Amygdala (tissue), 56 donors: ENCODE results near the gene ABL2.

Experiments
- DNase-seq, 56 donors: peaks; one replicate each; lab custom pipeline; 2025; lab: John Stamatoyannopoulos, UW

Gene ABL2

DNA sequence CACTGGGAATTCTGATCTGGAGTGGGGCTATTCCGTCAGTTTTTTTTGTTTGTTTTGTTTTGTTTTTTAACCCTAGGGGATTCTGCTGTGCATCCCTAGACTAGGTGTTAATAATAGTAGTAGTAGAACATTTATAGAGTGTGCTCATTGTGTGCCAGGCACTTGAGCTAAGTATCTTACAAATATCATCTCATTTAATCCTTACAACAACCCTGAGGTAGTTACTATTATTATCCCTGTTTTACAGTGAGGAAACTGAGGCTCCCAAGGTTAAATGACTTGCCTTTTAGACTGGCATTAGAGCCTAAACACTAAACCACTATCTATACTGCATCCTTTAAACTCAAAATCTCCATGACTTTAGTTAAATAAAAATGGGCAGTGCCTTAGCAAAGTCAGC is 125.5 kb downstream of the ABL2 start:
- DNase-seq: no peak

DNA sequence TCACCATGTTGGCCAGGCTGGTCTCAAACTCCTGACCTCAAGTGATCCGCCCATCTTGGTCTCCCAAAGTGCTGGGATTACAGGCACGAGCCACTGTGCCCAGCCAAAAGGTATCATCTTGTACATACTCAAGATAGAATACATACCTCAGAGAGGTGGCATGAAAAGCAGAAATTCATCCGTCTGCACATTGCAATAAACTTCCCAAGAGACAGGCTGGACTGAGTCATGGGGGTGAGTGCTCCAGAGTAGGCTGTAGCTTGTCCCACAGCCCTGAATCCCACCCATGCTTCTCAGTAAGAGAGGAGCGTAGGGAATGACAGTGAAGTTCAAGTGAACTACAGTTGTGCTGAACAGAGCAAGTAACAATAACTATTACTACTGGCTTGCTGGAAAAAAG is 127.9 kb downstream of the ABL2 start:
- no peak for DNase-seq

DNA sequence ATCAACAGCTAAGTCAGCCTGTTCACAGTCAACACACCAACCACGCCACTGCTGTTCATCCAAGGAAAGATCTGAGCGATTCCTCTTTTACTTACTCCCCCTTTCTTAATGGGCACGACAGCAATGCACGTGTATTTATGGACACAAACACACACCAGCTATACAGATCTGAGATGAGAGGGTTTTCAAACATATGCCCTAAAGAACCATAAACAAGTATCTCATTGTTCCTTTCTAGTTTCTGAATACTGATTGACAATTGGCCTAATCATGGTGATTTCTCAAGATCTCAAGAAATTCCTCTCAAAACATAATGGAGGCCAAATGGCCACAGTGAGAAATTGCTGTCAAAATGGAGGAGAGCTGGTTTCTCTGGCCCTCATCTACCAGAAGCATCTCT is 129.6 kb downstream of the ABL2 start:
- DNase-seq: no peak

DNA sequence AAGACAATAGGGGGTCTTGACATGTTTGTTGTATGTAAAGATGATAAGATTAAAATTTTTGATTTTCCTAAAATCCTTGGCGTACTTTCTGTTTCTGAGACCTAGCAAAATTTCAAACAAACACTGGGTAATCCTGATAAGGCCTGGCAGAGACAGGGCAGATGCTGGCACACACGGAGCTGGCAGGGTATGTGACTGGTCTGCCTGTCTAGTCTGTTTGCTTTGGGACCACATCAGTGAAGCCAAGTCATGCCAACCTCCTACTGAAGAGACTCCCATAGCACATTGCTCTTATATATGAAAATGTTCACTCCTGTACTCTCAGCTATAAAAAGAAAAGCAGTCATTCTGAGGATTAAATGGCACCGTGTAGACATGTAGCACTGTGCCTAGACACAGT is 133.6 kb downstream of the ABL2 start:
- no peak for DNase-seq

DNA sequence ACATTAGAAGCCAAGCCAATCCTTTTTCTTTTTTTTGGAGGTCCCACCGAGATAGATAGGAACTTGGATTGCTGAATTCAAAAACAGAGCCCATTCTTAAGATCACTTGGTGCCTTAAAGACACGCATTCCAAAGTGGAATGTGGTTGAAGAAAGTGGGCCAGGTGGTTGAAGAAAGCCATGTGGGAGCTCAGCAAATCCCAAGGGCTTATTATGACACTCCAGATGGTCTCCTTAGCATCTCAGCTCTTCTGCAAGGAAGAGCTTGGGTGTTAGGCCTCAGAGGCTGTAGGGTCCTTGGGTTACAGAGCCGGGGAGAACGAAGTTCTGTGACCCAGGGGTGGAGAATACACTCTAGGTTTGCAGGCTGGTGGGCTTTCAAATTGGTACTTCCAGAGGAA is 134.1 kb downstream of the ABL2 start:
- DNase-seq: no peak

DNA sequence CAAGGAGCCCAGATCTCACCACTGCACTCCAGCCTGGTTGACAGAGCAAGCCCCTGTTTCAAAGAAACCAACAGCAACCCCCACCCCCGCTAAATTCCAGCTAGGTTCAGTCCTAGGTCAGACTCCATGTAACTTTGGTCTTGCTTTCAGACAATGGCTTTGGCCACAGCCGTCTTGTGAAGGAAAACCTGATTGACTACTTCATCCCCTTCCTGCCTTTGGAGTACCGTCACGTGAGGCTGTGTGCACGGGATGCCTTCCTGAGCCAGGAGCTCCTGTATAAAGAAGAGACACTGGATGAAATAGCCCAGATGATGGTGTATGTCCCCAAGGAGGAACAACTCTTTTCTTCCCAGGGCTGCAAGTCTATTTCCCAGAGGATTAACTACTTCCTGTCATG is 134.7 kb downstream of the ABL2 start:
- DNase-seq: no peak

DNA sequence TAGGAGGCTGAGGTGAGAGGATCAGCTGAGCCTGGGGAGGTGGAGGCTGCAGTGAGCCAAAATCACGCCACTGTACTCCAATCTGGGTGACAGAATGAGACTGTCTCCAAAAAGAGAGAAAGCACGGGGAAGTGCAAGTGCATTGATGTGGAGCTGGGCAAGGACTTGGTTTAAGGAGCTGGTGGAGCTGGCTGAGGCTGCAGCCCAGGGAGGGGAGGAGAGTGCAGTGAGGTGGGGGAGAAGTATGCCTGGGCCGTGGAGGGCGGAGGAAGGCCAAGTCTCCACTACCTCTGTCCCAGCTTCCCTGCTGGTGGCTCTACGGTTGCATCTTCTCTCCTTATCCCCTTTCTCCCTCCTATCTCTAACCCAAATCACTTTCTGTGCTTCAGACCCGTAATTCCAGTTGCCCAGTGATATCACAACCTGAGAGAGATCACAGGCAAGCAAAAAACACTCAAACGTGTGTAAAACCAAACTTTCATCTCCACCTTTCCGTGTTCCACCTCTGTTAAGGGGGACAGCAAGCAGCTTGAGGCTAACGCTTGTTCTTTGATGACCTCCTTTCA is 136.5 kb downstream of the ABL2 start:
- DNase-seq: no peak

DNA sequence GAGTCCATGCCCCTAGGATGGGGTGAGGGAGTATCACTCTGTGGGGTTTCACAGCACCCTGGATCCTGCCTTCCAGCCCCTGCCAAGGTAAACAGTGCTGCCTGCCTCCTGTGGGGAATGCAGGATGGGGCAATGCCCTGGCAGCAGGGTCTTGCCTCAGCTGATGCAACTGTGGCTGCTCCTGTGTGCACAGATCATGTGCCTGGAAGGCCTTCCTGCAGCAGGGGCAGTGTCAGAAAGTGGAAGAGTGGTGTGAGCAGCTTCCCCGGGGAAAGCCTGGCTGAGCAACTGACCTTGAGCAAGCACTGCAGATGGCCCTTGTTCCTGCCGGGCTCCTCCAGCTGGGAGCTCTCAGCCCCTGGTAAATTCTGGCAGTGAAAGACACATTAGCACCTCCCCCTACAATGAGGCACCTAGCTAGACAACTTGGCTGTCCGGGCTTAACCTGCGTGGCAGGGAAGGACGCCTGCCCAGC is 137.7 kb downstream of the ABL2 start:
- DNase-seq: no peak

DNA sequence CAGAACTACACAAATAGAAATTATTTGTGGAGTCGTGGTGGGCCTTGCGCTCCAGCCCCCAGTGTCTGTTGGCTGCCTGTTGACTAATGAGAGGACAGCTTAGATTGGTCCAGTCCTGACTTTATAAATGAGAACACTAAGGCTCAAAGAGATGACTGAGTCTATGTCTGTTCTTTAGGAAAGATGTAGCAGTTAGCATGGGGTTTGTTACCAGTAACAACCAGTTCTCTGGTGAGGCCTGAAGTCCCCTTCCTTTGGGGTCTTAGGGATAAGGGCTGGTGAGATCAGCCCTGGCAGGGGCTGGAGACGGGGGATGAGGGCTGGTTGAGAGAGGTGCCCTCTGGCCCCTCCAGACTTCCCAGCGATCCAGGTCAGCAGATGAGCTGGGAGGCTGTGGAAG is 138.6 kb downstream of the ABL2 start:
- no peak for DNase-seq

DNA sequence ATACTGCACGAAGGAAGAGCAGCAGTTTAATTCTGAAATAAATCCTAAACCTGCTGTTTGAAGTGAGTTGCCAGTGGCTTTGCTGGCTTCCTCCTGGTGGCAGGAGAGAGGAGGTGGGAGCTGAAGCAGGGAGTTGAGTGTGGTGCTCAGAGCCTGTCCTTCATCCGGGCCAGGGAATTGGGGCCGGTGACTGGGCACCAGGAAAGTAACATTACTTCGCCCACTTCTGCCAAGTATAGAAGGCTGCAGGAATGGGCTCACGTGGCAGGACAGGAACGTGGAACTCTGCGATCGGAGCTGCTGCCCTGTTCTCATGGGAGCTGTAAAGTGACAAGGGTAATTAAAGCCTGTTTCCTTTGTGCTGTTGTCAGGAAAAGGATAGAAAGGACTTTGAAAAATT is 139.0 kb downstream of the ABL2 start:
- no peak for DNase-seq

DNA sequence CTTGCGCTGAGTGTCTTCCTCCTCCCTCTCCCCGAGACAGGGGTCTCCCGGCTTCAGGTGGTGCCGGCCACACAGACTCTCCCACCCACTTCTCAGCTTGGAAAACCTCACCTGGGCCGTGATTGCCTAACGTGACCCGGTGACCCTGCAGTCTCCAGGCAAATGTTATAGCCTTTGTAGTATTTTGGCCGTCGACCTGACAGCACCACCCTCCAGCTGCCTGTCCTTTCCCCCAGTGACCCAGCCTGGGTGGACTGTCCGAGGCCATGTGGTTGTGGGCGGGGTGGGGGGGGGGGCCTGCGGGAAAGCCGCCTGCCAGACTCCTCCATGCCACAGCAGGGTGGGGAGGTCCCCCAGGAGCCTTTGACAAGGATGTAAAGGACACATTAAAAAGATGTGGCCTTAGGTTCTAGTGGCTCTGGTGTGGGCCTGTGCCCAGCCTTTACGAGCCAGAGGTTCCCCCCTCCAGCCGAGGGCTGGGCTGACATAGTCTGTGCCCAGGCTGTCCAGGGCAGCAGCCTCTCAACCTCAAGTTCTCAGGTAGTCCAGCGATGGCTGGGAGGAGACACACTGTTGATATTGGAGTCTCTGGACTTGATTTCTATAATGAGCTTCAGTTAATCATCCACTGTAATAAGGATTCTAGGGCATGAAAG is 139.5 kb downstream of the ABL2 start:
- no peak for DNase-seq

DNA sequence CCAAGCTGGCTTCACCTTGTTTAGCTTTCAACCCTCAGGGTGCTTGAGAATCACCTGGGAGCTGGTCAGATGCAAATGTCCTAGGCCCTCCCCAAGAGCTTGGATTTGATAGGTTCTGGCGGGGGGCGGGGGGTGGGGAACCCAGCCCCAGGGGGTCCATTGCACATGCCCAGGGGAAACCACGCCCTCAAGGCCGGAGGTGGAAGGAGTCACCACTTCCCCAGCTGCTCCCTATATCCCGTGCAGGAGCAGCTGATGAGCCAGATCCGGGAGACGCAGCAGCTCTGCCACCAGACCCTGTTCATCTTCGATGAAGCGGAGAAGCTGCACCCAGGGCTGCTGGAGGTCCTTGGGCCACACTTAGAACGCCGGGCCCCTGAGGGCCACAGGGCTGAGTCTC is 141.8 kb downstream of the ABL2 start:
- no peak for DNase-seq

DNA sequence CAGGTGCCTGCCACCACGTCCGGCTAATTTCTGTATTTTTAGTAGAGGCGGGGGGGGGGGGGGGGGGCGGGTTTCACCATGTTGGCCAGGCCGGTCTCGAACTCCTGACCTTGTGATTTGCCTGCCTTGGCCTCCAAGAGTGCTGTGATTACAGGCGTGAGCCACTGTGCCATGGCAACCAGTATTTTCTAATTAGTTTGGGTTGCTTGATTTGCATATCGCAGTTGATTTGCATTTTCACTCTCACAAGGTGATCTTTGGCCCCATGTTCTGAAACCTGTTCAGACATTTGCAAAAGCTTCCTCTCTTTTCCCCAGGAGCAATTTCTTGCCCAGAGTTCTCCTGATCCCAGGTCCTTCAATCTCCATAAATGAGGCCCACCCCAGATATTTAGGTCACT is 145.9 kb downstream of the ABL2 start:
- DNase-seq: no peak

DNA sequence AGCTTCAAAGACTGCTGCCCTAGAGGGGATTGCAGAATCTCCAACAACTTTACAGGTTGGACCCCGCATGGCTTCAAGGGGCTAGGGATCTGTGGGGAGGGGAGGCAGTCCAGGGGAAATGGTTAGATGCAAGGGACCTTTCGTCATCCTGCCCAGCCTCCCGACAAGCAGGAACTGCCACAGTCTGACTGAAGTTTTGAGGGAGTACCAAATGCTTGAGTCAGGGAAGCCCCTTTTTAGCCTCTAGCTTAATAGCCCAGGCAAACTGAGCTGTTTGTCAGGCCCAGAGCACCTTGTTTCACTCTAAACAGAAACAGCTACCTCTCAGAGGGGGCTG is 146.5 kb downstream of the ABL2 start:
- DNase-seq: no peak

DNA sequence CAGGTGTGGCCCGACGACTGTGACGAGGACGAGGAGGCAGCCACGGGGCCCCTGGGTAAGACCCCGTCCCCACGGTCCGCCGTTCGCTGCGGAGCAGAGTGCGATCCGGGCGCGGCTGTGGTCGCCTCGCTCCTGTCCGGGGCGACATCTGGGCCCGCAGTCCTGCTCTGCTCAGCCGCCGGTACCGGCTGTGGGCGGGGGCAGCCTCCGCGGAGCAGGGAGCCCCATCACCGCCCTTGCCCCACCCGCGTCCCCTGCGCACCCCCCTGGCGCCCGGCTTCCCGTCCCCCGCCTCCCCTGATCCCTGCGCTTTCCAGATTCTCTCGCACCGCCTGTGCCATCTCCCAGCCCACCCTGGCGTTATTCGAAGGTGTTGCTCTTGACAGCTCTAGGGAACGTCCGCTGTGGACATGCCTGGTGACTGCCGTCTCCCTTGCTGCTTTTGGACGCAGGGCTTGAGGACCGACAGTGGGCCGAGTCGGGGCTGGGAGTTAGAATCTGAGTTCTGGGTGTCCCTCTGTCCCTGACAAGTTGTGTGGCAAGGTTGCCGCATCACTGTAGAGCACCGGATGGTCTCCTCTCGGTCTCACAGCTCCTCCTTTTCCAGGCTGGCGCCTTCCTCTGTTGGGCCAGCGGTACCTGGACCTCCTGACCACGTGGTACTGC is 147.0 kb downstream of the ABL2 start:
- peak in 12 of 56 donors; percentile 11 to 56 (median 39) for DNase-seq

DNA sequence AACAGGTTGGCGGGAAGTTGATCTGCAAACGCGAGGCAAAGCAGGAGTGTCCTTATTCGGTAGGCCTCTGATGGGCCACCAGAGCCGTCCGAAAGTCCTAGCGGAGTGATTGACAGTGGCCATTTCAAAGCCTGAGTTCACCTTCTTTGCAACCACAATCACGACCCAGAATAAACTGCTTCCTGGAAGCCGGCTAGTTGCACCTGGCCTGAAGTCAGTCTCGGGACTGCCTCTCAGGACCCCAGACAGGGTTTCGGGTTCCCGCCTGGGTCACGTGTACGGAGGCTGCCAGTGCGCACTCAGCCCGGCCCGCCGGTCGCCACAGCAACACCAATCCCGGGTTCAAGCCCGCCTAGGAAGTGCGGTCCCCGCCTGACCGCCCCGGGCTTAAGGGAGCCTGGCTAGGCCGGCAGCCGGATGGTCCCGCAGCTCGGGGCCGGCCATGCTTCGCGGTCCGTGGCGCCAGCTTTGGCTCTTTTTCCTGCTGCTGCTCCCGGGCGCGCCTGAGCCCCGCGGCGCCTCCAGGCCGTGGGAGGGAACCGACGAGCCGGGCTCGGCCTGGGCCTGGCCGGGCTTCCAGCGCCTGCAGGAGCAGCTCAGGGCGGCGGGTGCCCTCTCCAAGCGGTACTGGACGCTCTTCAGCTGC is 147.7 kb downstream of the ABL2 start, which contains the start of gene TOR3A:
Gene TOR3A (plus strand): TSS at position 384 of the 646 bp plus-strand sequence. CDS start 59 bp downstream, at position 443.
- DNase-seq: peak; percentile 50 to 93 (median 84)

DNA sequence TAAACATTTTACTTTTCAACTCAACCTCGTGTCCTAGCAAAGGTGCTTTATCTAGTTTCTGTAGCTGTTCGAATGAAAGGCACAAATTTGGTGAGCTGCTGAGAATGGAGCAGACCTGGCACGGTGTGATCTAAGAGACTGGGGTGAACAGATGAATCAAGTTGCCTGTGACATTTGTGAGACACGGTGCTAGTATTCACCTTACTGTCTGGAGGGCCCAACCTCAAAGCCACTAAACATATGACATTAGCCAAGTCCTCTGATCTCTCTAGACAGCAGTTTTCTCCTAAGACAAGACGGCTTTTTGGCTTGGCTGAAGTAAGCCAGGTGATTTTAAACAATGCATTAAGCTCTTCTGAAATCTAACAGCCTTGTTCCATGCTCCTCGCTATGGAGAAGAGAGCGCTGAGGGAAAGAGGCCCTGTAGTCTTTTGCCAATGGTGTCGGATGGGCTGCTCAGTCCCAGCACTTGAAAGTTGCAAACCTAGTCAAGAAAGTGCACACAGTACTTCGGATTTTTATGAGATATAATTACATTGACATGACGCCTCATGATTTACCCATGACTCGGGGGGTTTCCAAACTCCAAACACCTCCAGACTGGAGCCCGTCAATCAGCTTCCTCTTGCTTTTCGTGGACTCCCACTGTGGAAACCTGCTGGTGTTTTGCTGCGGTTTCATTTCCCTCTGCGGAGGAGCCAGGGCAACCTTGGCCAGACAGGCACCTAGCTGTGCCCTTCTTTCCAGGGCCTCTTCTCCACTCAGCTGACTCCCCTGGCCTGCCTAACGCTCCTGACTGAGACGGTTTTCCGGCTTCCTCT is 148.4 kb downstream of the ABL2 start:
- DNase-seq: peak in 1 of 56 donors; percentile 59

DNA sequence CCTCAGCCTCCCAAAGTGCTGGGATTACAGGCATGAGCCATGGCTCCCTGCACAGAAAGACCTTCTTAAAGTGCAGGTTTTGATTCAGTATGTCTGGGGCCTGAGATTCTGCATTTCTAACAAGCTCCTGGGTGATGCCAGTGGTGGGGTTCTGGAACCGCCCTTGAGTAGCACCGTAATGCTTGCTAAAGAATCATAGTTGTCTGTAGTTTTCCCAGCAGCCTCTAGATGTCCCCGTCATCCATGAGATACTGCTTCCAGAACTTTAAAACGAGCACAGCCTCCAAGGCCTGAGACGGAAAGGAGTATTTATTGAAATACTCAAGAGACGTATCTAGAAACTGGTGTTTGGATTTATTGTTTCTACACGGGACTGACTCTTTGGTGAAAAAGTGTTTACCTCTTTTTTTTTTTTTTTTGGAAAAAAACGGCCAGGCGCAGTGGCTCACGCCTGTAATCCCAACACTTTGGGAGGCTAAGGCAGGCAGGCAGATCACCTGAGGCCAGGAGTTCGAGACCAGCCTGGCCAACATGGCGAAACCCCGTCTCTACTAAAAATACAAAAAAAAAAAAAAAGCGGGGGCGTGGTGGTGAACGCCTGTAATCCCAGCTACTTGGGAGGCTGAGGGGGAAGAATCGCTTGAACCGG is 150.2 kb downstream of the ABL2 start:
- DNase-seq: peak in 24 of 56 donors; percentile 7 to 75 (median 28)

DNA sequence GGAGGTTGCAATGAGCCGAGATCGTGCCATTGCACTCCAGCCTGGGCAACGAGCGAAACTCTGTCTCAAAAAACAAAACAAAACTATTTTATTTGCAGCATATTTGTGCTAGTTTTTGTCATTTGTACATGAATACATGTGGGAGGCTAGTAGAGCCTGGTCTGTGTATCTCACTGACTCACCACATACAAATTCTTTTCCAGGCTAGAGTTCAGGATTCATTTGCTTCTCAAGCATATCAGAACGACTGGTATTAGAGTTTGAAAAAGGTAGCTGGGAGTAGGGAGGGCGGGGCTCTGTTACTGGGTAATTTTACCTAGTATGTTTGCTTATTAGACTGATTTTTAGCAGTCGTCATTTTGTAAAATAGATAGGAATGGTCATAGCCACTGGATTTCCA is 152.1 kb downstream of the ABL2 start:
- DNase-seq: no peak

DNA sequence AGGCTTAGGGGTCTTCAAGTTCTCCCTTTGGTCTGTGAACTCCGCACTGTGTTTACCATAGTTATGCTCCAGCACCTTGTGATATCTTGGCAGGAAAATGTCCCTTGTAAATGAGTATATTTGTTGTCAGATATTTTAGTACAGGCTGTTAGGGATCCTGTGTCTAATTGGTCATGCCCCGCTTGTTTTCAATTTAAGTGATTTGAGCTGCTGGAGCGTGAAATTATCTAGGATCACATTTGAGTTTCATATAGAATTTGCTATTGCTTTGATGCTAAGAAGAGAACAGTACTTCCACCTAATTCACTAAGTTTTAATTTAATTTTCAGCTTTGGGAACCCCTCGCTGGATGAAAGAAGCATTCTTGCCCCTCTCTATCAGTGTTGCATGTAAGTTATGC is 163.0 kb downstream of the ABL2 start:
- DNase-seq: no peak
